ENCODE results near the gene PTEN. TPM values are rescaled to one million over a fixed set of nuclear protein-coding genes. Genes with fewer than 3 reads are reported as not detected.

PTEN gene
- total and polyA plus RNA-seq, 9 of the 15 experiments (the other 6 are each of a cell fraction or from before 2014, with no cell fraction given), result 8.4 to 56.9 (median 22.2) TPM

- TF ChIP-seq RBBP5 (IDR thresholded peaks at IDR 0.05; ENCODE audit: borderline replicate concordance, insufficient read depth, low read length, poor library complexity, severe bottlenecking) (peak; percentile 7), NFATC3 (IDR thresholded peaks at IDR 0.05) (no peak), ZNF785 (CRISPR knock-in tag; IDR thresholded peaks at IDR 0.05) (no peak), KAT2B (IDR thresholded peaks at IDR 0.05; ENCODE audit: low read depth, low read length) (no peak), PKNOX1 (IDR thresholded peaks at IDR 0.05) (0 out of 2 replicates have a peak, but pooled peaks have one; percentile 6), CEBPB (tag; IDR thresholded peaks at IDR 0.05) (peak; percentile 36; the same call in 1 of the 2 replicates)
These were observed 1.2 kb downstream of the PTEN start (continued) for GRCh38 chr10:87864496-87865059.

GRCh38 chr10:87865241-87865881 lies 1.9 kb downstream of the PTEN start:
- Histone ChIP-seq H3K9me1 (ENCODE audit: control insufficient read depth, insufficient read depth, low read length) (no peaks in the 10 kb centered on the region), H3K4me2 (ENCODE audit: insufficient read depth, low read length) (peak overlapping the region; percentile 86), H3K9me3 (replicated peaks; ENCODE audit: control insufficient read depth, insufficient read depth, low read depth, low read length) (no peaks in the 10 kb centered on the region), H3K36me3 (ENCODE audit: control insufficient read depth, insufficient read depth, low read length) (0 out of 3 replicates have a peak, but pooled peaks cover 2% of the 10 kb centered on the region), H3K79me2 (ENCODE audit: control insufficient read depth, insufficient read depth, low read length) (peaks cover 68% of the 10 kb centered on the region), H2AFZ (ENCODE audit: low read depth, low read length) (no peak overlapping the region), H3K4me3 (peak overlapping the region; percentile 88), H3K4me1 (replicated peaks in 1 of 2; ENCODE audit: control insufficient read depth in 2 of 2, insufficient read depth in 2 of 2, low read length in 2 of 2) (peaks cover 3 to 13% of the 10 kb centered on the region in 2 experiments; a peak in 4 of 5 replicates), H3K27me3 (ENCODE audit: control insufficient read depth in 2 of 2, insufficient read depth in 2 of 2, low read length in 2 of 2) (no peaks in the 10 kb centered on the region), H3K27ac (ENCODE audit: extremely low read depth, low read depth, low read length) (peak overlapping the region; percentile 45; the same call in 2 of the 3 replicates), H4K20me1 (replicated peaks; ENCODE audit: control insufficient read depth, insufficient read depth, low read length) (peaks cover 11% of the 10 kb centered on the region; the same call in 1 of the 2 replicates), H3K9ac (ENCODE audit: insufficient read depth in 1 of 2, low read depth in 2 of 2, low read length in 2 of 2) (peak overlapping the region in 1 of 2 experiments; percentile 67; a peak in 3 of 4 replicates)
- ChIA-PET CTCF (ENCODE audit: low intra/inter-chr PET ratio) (interaction anchor here (1.1 kb wide), 1 partner anchor 47 kb away, joined by 3 read pairs; the partner anchor contains the start of gene ATAD1), POLR2A (interaction anchor here (2.6 kb wide), 1 partner anchor 12 kb away, joined by 11 read pairs; no protein-coding TSS in a partner anchor)
- ATAC-seq (peak; percentile 1), DNase-seq (ENCODE audit: extremely low read depth in 1 of 4, low spot score in 3 of 4) (no peak), FAIRE-seq (no peak)
- intact Hi-C loops (cut with micrococcal nuclease) (loop anchor here (2.0 to 5.0 kb wide), 2 partner anchors 13 to 62 kb away; no protein-coding TSS in a partner anchor), in situ Hi-C loops (cut with MboI) (loop anchor here (25.0 kb wide), 1 partner anchor 222 kb away; no protein-coding TSS in a partner anchor)
- 0% methylated on average over 4 of the region's 4 CpGs for WGBS (ENCODE audit: insufficient coverage, low coverage, missing lambda C conversion rate)
- TSS peak; percentile 37 for BruUV-seq (replicated peaks)
- TF ChIP-seq ETV1 (tag; conservative IDR thresholded peaks at IDR 0.05; ENCODE audit: low read depth) (no peak), CHD2 (IDR thresholded peaks at IDR 0.05; ENCODE audit: low read depth, low read length) (no peak), C11orf30 (IDR thresholded peaks at IDR 0.05; ENCODE audit: low read depth) (peak; percentile 51), E2F1 (CRISPR knock-in tag; IDR thresholded peaks at IDR 0.05) (no peak), MEF2D (tag; conservative IDR thresholded peaks at IDR 0.05; ENCODE audit: low read depth) (no peak), HMBOX1 (IDR thresholded peaks at IDR 0.05) (peak; percentile 37; the same call in 1 of the 2 replicates)

Measured in K562 (cell line).